GM08714 (cell line): ENCODE results near the gene ZNF217.
A peak's percentile ranks its signal among the peaks of the same experiment; 100 is the strongest.

Experiments
- H3K4me3 ChIP-seq: fragments of 200-500 bp; sonication (Bioruptor generic); 2 replicates; pipeline ENCODE4 v1.5.1; 2014; ENCODE audit warnings: mild to moderate bottlenecking, low read length, inconsistent platforms
- ZNF274 ChIP-seq: IDR thresholded peaks from 2 replicates; pipeline ENCODE4 v1.6.1; 2012; ENCODE audit warnings: mild to moderate bottlenecking, low read depth, low read length

Gene ZNF217

GRCh38 chr20:53582574-53583351 lies 10.9 kb downstream of the ZNF217 start:
- peak overlapping the region; percentile 61 for H3K4me3 ChIP-seq
- TF ChIP-seq ZNF274: no peak

GRCh38 chr20:53582251-53582570 lies 11.4 kb downstream of the ZNF217 start:
- peak overlapping the region; percentile 61; the same call in 1 of the 2 replicates for H3K4me3 ChIP-seq
- no peak for TF ChIP-seq ZNF274

GRCh38 chr20:53581444-53582250 lies 12.0 kb downstream of the ZNF217 start:
- no peak for TF ChIP-seq ZNF274
- peak overlapping the region; percentile 61; the same call in 1 of the 2 replicates for H3K4me3 ChIP-seq

GRCh38 chr20:53580376-53581111 lies 13.1 kb downstream of the ZNF217 start:
- H3K4me3 ChIP-seq: peak overlapping the region; percentile 61
- no peak for TF ChIP-seq ZNF274

- no peak for TF ChIP-seq ZNF274
- peak overlapping the region; percentile 61 for H3K4me3 ChIP-seq
Observed at GRCh38 chr20:53579581-53580375, 13.9 kb downstream of the ZNF217 start.

- TF ChIP-seq ZNF274: no peak
- peak overlapping the region; percentile 61 for H3K4me3 ChIP-seq
Observed at GRCh38 chr20:53579266-53579580, 14.4 kb downstream of the ZNF217 start.

GRCh38 chr20:53578492-53579222 lies 15.0 kb downstream of the ZNF217 start:
- no peak for TF ChIP-seq ZNF274
- peak overlapping the region; percentile 58 for H3K4me3 ChIP-seq

GRCh38 chr20:53576586-53577318 lies 16.9 kb downstream of the ZNF217 start:
- no peak overlapping the region for H3K4me3 ChIP-seq

GRCh38 chr20:53576195-53576580 lies 17.5 kb downstream of the ZNF217 start:
- no peak for TF ChIP-seq ZNF274

More at GRCh38 chr20:53576586-53577318, 16.9 kb downstream of the ZNF217 start:
- no peak for TF ChIP-seq ZNF274

GRCh38 chr20:53575481-53576194 lies 18.0 kb downstream of the ZNF217 start:
- TF ChIP-seq ZNF274: no peak
- no peak overlapping the region for H3K4me3 ChIP-seq

More at GRCh38 chr20:53576195-53576580, 17.5 kb downstream of the ZNF217 start:
- H3K4me3 ChIP-seq: no peak overlapping the region

- H3K4me3 ChIP-seq: no peak overlapping the region
Observed at GRCh38 chr20:53574819-53575218, 18.8 kb downstream of the ZNF217 start.

GRCh38 chr20:53574259-53574789 lies 19.3 kb downstream of the ZNF217 start:
- no peak overlapping the region for H3K4me3 ChIP-seq
- TF ChIP-seq ZNF274: no peak

More at GRCh38 chr20:53574819-53575218, 18.8 kb downstream of the ZNF217 start:
- TF ChIP-seq ZNF274: no peak
